Esophagus squamous epithelium (tissue), 5 donors: ENCODE measurements around the gene SH3GL1. TPM values are rescaled to one million over a fixed set of nuclear protein-coding genes. Genes with fewer than 3 reads are reported as not detected.

ENCODE experiments used
- DNase-seq: peaks from one replicate; lab custom pipeline; 2025; lab: John Stamatoyannopoulos, UW
- H3K27ac ChIP-seq, 4 donors: fragments of 200-600 bp; sonication (generic); one replicate each; pipeline ENCODE4 v1.5.1; 2016 to 2019; ENCODE audit warnings: mild to moderate bottlenecking in 1 of 4
- H3K27me3 ChIP-seq, 4 donors: fragments of 200-600 bp; sonication (generic); 1 replicate in 3 of 4; 2 replicates in 1 of 4; pipeline versions ENCODE4 v1.5.1 to v1.6.0; 2017 to 2021; ENCODE audit warnings: antibody characterized with exemption in 1 of 4
- H3K36me3 ChIP-seq, 3 donors: fragments of 200-600 bp; sonication (generic); one replicate each; pipeline ENCODE4 v1.5.1; 2016 to 2019
- H3K4me1 ChIP-seq, 3 donors: fragments of 200-600 bp; sonication (generic); one replicate each; pipeline ENCODE4 v1.5.1; 2017 to 2019
- H3K4me3 ChIP-seq, 4 donors: fragments of 200-600 bp; sonication (generic); 1 replicate in 3 of 4; 2 replicates in 1 of 4; pipeline ENCODE4 v1.5.1; 2016 to 2019; ENCODE audit warnings: mild to moderate bottlenecking in 2 of 4, moderate library complexity in 1 of 4
- H3K9me3 ChIP-seq, 3 donors: fragments of 200-600 bp; sonication (generic); one replicate each; pipeline ENCODE4 v1.5.1; 2016 to 2019
- CTCF ChIP-seq, 6 experiments: fragments of 450-650 bp in 4 of 6; fragments of 200-600 bp in 2 of 6; sonication (generic) in 2 of 6; IDR thresholded peaks; one replicate each; pipeline ENCODE4 v1.5.1; 2016 to 2019; ENCODE audit warnings: antibody characterized with exemption in 6 of 6, mild to moderate bottlenecking in 4 of 6, moderate library complexity in 4 of 6
- POLR2A ChIP-seq, 4 donors: fragments of 450-650 bp; IDR thresholded peaks; one replicate each; pipeline ENCODE4 v1.6.1; 2017; ENCODE audit warnings: antibody characterized with exemption in 4 of 4, mild to moderate bottlenecking in 4 of 4, moderate library complexity in 3 of 4
- WGBS, 2 donors: methylation state at CpG; one replicate each; pipeline ENCODE4 v1.1.5; 2018; 5-methylcytosine and 5-hydroxymethylcytosine counted together
- intact Hi-C: fragments of 100-400 bp; cut with DNase I; formaldehyde crosslinking; loops from one replicate; pipeline ENCODE4 v1.15.0; 2022
- total RNA-seq, 4 donors: library from RNA; depleted of rRNA; stranded (reverse); fragments of >200 nt; gene quantifications; one replicate each; pipeline ENCODE4 v1.1.0, GENCODE V29; 2016
- donor health status: DM: yes; HTN: yes; CAD: no.

The SH3GL1 gene
- total RNA-seq, 4 donors from 2014 or later = 67.4 to 131 (median 91.2) TPM

GRCh38 chr19:4425537-4425936 is 25.2 kb upstream of the SH3GL1 start:
- peaks cover 0 to 57% (median 10%) of the 10 kb centered on the region in 3 donors for H3K36me3 ChIP-seq
- H3K27ac ChIP-seq = no peak overlapping the region
- TF ChIP-seq CTCF (IDR thresholded peaks at IDR 0.05) = no peak
- peaks cover 0 to 5% (median 0%) of the 10 kb centered on the region in 3 donors for H3K4me1 ChIP-seq
- 91 to 94% methylated on average over 6 of the region's 6 CpGs for WGBS, 2 donors
- intact Hi-C loops = no loop called here
- no peak for DNase-seq
- H3K9me3 ChIP-seq = no peaks in the 10 kb centered on the region
- H3K4me3 ChIP-seq = no peak overlapping the region
- H3K27me3 ChIP-seq = no peaks in the 10 kb centered on the region

- Histone ChIP-seq H3K4me3 (no peak overlapping the region), H3K4me1 (peaks cover 0 to 12% (median 0%) of the 10 kb centered on the region in 3 donors), H3K27ac (no peak overlapping the region), H3K36me3 (peaks cover 0 to 37% (median 0%) of the 10 kb centered on the region in 3 donors), H3K27me3 (no peaks in the 10 kb centered on the region), H3K9me3 (no peaks in the 10 kb centered on the region)
- intact Hi-C loops = no loop called here
- DNase-seq = no peak
- WGBS, 2 donors = 84 to 85% methylated on average over 15 to 16 of the region's 16 CpGs
- no peak for TF ChIP-seq CTCF (IDR thresholded peaks at IDR 0.05)
Measured at GRCh38 chr19:4423416-4424126, 23.2 kb upstream of the SH3GL1 start.

GRCh38 chr19:4416268-4416667 is 15.9 kb upstream of the SH3GL1 start:
- DNase-seq = no peak
- Histone ChIP-seq H3K36me3 (peaks cover 0 to 21% (median 0%) of the 10 kb centered on the region in 3 donors), H3K27ac (no peak overlapping the region), H3K4me1 (peaks cover 0 to 27% (median 0%) of the 10 kb centered on the region in 3 donors), H3K9me3 (no peaks in the 10 kb centered on the region), H3K27me3 (no peaks in the 10 kb centered on the region), H3K4me3 (no peak overlapping the region)
- no peak for TF ChIP-seq POLR2A (IDR thresholded peaks at IDR 0.05)
- no peak for TF ChIP-seq CTCF (IDR thresholded peaks at IDR 0.05)
- intact Hi-C loops = no loop called here
- WGBS, 2 donors = 86 to 91% methylated on average over 8 to 9 of the region's 9 CpGs

GRCh38 chr19:4415352-4415751 is 15.0 kb upstream of the SH3GL1 start:
- DNase-seq = no peak
- Histone ChIP-seq H3K36me3 (peaks cover 0 to 27% (median 0%) of the 10 kb centered on the region in 3 donors), H3K27me3 (no peaks in the 10 kb centered on the region), H3K27ac (peak overlapping the region in 2 of 4 donors; percentile 25 to 61), H3K9me3 (no peaks in the 10 kb centered on the region), H3K4me3 (no peak overlapping the region), H3K4me1 (peaks cover 0 to 20% (median 0%) of the 10 kb centered on the region in 3 donors)
- 66 to 83% methylated on average over 8 to 10 of the region's 10 CpGs for WGBS, 2 donors
- intact Hi-C loops = no loop called here
- no peak for TF ChIP-seq CTCF (IDR thresholded peaks at IDR 0.05)
- no peak for TF ChIP-seq POLR2A (IDR thresholded peaks at IDR 0.05)

GRCh38 chr19:4414800-4415321 is 14.5 kb upstream of the SH3GL1 start:
- Histone ChIP-seq H3K36me3 (peaks cover 0 to 32% (median 0%) of the 10 kb centered on the region in 3 donors), H3K4me1 (peaks cover 0 to 15% (median 0%) of the 10 kb centered on the region in 3 donors), H3K27ac (peak overlapping the region in 1 of 4 donors; percentile 61), H3K27me3 (no peaks in the 10 kb centered on the region), H3K4me3 (no peak overlapping the region), H3K9me3 (no peaks in the 10 kb centered on the region)
- no peak for DNase-seq
- WGBS, 2 donors = 55 to 58% methylated on average over 9 of the region's 9 CpGs
- intact Hi-C loops = no loop called here
- no peak for TF ChIP-seq CTCF (IDR thresholded peaks at IDR 0.05)
- TF ChIP-seq POLR2A (IDR thresholded peaks at IDR 0.05) = no peak
